Prostate gland (tissue), 2 donors: ENCODE data around the gene GPER1. TPM values are rescaled to one million over a fixed set of nuclear protein-coding genes. Genes with fewer than 3 reads are reported as not detected.

ENCODE experiments used
- DNase-seq: peaks from one replicate; pipeline ENCODE4 v3.0.0-alpha.2; 2019; ENCODE audit warnings: low spot score
- H3K27ac ChIP-seq, 2 donors: fragments of 200-600 bp; sonication (generic); 2 replicates each; pipeline ENCODE4 v1.5.1; 2017 to 2019
- H3K27me3 ChIP-seq: fragments of 200-600 bp; sonication (generic); replicated peaks from 2 replicates; pipeline ENCODE4 v1.5.1; 2019; ENCODE audit not compliant: insufficient read depth
- H3K36me3 ChIP-seq, 2 donors: fragments of 200-600 bp; sonication (generic); 1 replicate in 1 of 2; 2 replicates in 1 of 2; pipeline versions ENCODE4 v1.5.1 to v1.8.1; 2017 to 2019
- H3K4me1 ChIP-seq: fragments of 200-600 bp; sonication (generic); replicated peaks from 2 replicates; pipeline ENCODE4 v1.5.1; 2019
- H3K4me3 ChIP-seq, 2 donors: fragments of 200-600 bp; sonication (generic); 2 replicates each; pipeline ENCODE4 v1.5.1; 2017 to 2019
- H3K9me3 ChIP-seq: fragments of 200-600 bp; sonication (generic); 2 replicates; pipeline ENCODE4 v1.5.1; 2017
- CTCF ChIP-seq, 4 experiments: fragments of 200-600 bp in 2 of 4; fragments of 450-650 bp in 2 of 4; sonication (generic) in 2 of 4; IDR thresholded peaks; 1 replicate in 3 of 4; 2 replicates in 1 of 4; pipeline ENCODE4 v1.5.1; 2016 to 2019; ENCODE audit warnings: antibody characterized with exemption in 4 of 4, mild to moderate bottlenecking in 2 of 4, moderate library complexity in 2 of 4
- POLR2A ChIP-seq: fragments of 450-650 bp; IDR thresholded peaks from one replicate; pipeline ENCODE4 v1.6.1; 2016; ENCODE audit warnings: antibody characterized with exemption, mild to moderate bottlenecking
- POLR2AphosphoS5 ChIP-seq: sonication (generic); formaldehyde crosslinking; IDR thresholded peaks from one replicate; pipeline ENCODE4 v1.6.1; 2017; ENCODE audit warnings: antibody characterized with exemption
- WGBS: methylation state at CpG from one replicate; pipeline ENCODE4 v1.1.5; 2018; 5-methylcytosine and 5-hydroxymethylcytosine counted together
- intact Hi-C: fragments of 100-400 bp; cut with DNase I; formaldehyde crosslinking; loops from one replicate; pipeline ENCODE4 v1.14.2; 2022
- total RNA-seq, 2 donors: library from RNA; depleted of rRNA; stranded (reverse); fragments of >200 nt; gene quantifications; one replicate each; pipeline ENCODE4 v1.1.0, GENCODE V29; 2016

GPER1 gene
- total RNA-seq, 2 donors from 2014 or later = 7.4 to 11.5 TPM

DNA sequence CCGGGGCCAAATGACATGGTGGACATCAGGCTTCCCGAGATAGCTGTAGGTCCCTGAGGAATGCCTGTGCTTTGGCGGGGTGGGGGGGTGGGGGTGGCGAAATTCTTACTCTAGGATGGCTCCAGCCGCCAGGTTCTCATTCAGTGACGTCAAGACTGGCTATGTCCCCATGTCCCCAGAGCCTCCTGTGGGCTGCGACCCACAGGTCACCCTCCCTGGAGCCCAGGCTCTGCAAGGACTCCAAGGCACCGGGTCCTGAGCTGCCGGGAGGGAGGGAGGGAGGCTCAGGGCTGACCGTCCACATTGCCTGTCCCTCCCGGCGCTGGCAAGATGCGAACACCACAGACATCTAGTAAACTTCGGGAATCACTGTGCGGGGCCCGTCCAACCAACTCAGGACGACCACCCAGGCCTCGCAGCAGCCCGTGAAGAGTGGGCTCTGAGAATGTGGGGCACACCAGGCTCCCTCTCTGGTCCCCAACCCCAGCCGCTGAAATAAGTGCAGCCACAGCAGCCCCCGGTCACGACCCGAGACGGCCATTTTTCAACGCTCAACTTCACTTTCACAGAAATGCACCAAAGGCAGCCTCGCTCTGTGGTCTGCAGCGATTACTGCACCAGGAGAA, 31.0 kb upstream of the GPER1 start:
- intact Hi-C loops = no loop called here
- DNase-seq = no peak
- TF ChIP-seq POLR2AphosphoS5 (no peak), POLR2A (no peak), CTCF (IDR thresholded peaks at IDR 0.05) (no peak)
- H3K4me1 ChIP-seq = peaks cover 4% of the 10 kb centered on the region
- no peak overlapping the region for H3K4me3 ChIP-seq
- 96% methylated on average over 27 of the region's 27 CpGs for WGBS
- H3K36me3 ChIP-seq = no peaks in the 10 kb centered on the region
- no peaks in the 10 kb centered on the region for H3K9me3 ChIP-seq
- no peak overlapping the region for H3K27ac ChIP-seq
- no peaks in the 10 kb centered on the region for H3K27me3 ChIP-seq

- DNase-seq = no peak
- Histone ChIP-seq H3K36me3 (no peaks in the 10 kb centered on the region), H3K4me3 (no peak overlapping the region), H3K27me3 (no peaks in the 10 kb centered on the region), H3K27ac (no peak overlapping the region), H3K9me3 (no peaks in the 10 kb centered on the region), H3K4me1 (peaks cover 4% of the 10 kb centered on the region)
- 95% methylated on average over 60 of the region's 62 CpGs for WGBS
- TF ChIP-seq POLR2A (no peak), CTCF (IDR thresholded peaks at IDR 0.05) (no peak), POLR2AphosphoS5 (no peak)
- intact Hi-C loops = no loop called here
Measured at GRCh38 chr7:1057416-1058291, 30.3 kb upstream of the GPER1 start.

DNA sequence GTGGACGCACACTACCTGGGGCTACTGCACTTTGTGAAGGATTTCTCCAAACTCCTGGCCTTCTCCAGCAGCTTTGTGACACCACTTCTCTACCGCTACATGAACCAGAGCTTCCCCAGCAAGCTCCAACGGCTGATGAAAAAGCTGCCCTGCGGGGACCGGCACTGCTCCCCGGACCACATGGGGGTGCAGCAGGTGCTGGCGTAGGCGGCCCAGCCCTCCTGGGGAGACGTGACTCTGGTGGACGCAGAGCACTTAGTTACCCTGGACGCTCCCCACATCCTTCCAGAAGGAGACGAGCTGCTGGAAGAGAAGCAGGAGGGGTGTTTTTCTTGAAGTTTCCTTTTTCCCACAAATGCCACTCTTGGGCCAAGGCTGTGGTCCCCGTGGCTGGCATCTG, 29.6 kb upstream of the GPER1 start:
- 94% methylated on average over 13 of the region's 13 CpGs for WGBS
- no peak for DNase-seq
- Histone ChIP-seq H3K27me3 (no peaks in the 10 kb centered on the region), H3K4me3 (no peak overlapping the region), H3K4me1 (peaks cover 4% of the 10 kb centered on the region), H3K27ac (no peak overlapping the region), H3K9me3 (no peaks in the 10 kb centered on the region), H3K36me3 (no peaks in the 10 kb centered on the region)
- no peak for TF ChIP-seq CTCF (IDR thresholded peaks at IDR 0.05)
- TF ChIP-seq POLR2AphosphoS5 = no peak
- TF ChIP-seq POLR2A = no peak
- intact Hi-C loops = no loop called here

DNA sequence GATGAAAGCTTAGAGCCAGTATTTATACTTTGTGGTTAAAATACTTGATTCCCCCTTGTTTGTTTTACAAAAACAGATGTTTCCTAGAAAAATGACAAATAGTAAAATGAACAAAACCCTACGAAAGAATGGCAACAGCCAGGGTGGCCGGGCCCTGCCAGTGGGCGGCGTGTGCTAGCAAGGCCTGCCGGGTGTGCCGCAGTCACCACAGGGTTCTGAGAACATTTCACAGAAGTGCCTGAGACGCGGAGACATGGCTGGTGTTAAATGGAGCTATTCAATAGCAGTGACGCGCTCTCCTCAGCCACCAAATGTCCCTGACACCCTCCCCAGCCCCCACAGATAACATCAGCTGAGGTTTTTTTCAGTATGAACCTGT, 29.1 kb upstream of the GPER1 start:
- intact Hi-C loops = no loop called here
- H3K4me1 ChIP-seq = peaks cover 4% of the 10 kb centered on the region
- TF ChIP-seq CTCF (IDR thresholded peaks at IDR 0.05) (no peak), POLR2AphosphoS5 (no peak), POLR2A (no peak)

More for the DNA sequence above, 29.1 kb upstream of the GPER1 start:
- no peak for DNase-seq
- no peak overlapping the region for H3K27ac ChIP-seq
- no peaks in the 10 kb centered on the region for H3K27me3 ChIP-seq
- H3K4me3 ChIP-seq = no peak overlapping the region
- H3K9me3 ChIP-seq = no peaks in the 10 kb centered on the region
- WGBS = 84% methylated on average over 10 of the region's 10 CpGs
- no peaks in the 10 kb centered on the region for H3K36me3 ChIP-seq
